Measurements from ENCODE around the gene C1QTNF7.

GRCh38 chr4:15400981-15401671 lies 26.7 kb upstream of the C1QTNF7 start:
- TF ChIP-seq CTCF (IDR thresholded peaks at IDR 0.05) (no peak), POLR2AphosphoS5 (IDR thresholded peaks at IDR 0.05; ENCODE audit: insufficient read depth in 1 of 2, low read depth in 1 of 2) (peak in 1 of 2 donors; percentile 54)

Data from vagina (tissue), 2 donors.